ENCODE measurements around the gene ELF5.
A peak's percentile ranks its signal among the peaks of the same experiment; 100 is the strongest.

- no peak for TF ChIP-seq POLR2A (IDR thresholded peaks at IDR 0.05; ENCODE audit: low read depth, low read length)
- TF ChIP-seq TAF1 (IDR thresholded peaks at IDR 0.05; ENCODE audit: low read depth, low read length) = no peak
- TF ChIP-seq POLR2AphosphoS5 (IDR thresholded peaks at IDR 0.05; ENCODE audit: low read depth, low read length) = no peak
- TF ChIP-seq SPI1 (IDR thresholded peaks at IDR 0.05; ENCODE audit: low read depth, low read length) = peak; percentile 62; the same call in 1 of the 2 replicates
- no peak for TF ChIP-seq POU2F2 (IDR thresholded peaks at IDR 0.05; ENCODE audit: low read depth, low read length)
Observed at GRCh38 chr11:34514597-34514996, 1.0 kb upstream of the ELF5 start.

Measured in GM12891 (cell line).